ENCODE results near the gene PIGS.

The PIGS gene

GRCh38 chr17:28571361-28572122 lies at the start of gene PIGS:
Gene PIGS (minus strand): TSS chr17:28571524. CDS start chr17:28571496, 28 bp downstream.
- peak within 1 kb of the TSS; percentile 76 for H3K4me2 ChIP-seq (ENCODE audit: low read length)
- H3K9ac ChIP-seq (ENCODE audit: low read length): peak within 1 kb of the TSS; percentile 81
- H3K4me3 ChIP-seq (ENCODE audit: low read depth, low read length, poor library complexity, severe bottlenecking): peak within 1 kb of the TSS; percentile 91
- no peak for TF ChIP-seq CTCF (IDR thresholded peaks at IDR 0.05; ENCODE audit: low read length)
- TF ChIP-seq EZH2 (IDR thresholded peaks at IDR 0.05; ENCODE audit: borderline replicate concordance, low read length): no peak
- H3K79me2 ChIP-seq (ENCODE audit: insufficient read depth, low read length): peaks cover 8% of the 10 kb centered on the region
- H4K20me1 ChIP-seq (ENCODE audit: insufficient read depth, low read length): no peaks in the 10 kb centered on the region
- no peaks in the 10 kb centered on the region for H3K27me3 ChIP-seq (ENCODE audit: insufficient read depth, low read length)
- H3K4me1 ChIP-seq (ENCODE audit: insufficient read depth, low read length, severe bottlenecking): peaks cover 55% of the 10 kb centered on the region
- no peaks in the 10 kb centered on the region for H3K9me3 ChIP-seq (ENCODE audit: low read length)
- no peaks in the 10 kb centered on the region for H3F3A ChIP-seq (ENCODE audit: insufficient read depth, low read length)
- peak within 1 kb of the TSS; percentile 55 for H3K27ac ChIP-seq (ENCODE audit: low read depth, low read length, poor library complexity, severe bottlenecking)
- H2AFZ ChIP-seq (ENCODE audit: low read length): peak within 1 kb of the TSS; percentile 25; the same call in 1 of the 2 replicates
- no peaks in the 10 kb centered on the region for H3K9me2 ChIP-seq (ENCODE audit: low read depth, low read length)
- peaks cover 32% of the 10 kb centered on the region; the same call in 1 of the 2 replicates for H3K36me3 ChIP-seq (ENCODE audit: insufficient read depth, low read length)

- H3F3A ChIP-seq (ENCODE audit: insufficient read depth, low read length): no peaks in the 10 kb centered on the region
- TF ChIP-seq CTCF (IDR thresholded peaks at IDR 0.05; ENCODE audit: low read length): no peak
- TF ChIP-seq EZH2 (IDR thresholded peaks at IDR 0.05; ENCODE audit: borderline replicate concordance, low read length): no peak
- H4K20me1 ChIP-seq (ENCODE audit: insufficient read depth, low read length): no peaks in the 10 kb centered on the region
- no peak overlapping the region for H3K4me3 ChIP-seq (ENCODE audit: low read depth, low read length, poor library complexity, severe bottlenecking)
- no peak overlapping the region for H3K27ac ChIP-seq (ENCODE audit: low read depth, low read length, poor library complexity, severe bottlenecking)
- no peaks in the 10 kb centered on the region for H3K9me2 ChIP-seq (ENCODE audit: low read depth, low read length)
- no peaks in the 10 kb centered on the region for H3K9me3 ChIP-seq (ENCODE audit: low read length)
- no peak overlapping the region for H2AFZ ChIP-seq (ENCODE audit: low read length)
- H3K4me1 ChIP-seq (ENCODE audit: insufficient read depth, low read length, severe bottlenecking): no peaks in the 10 kb centered on the region
- H3K36me3 ChIP-seq (ENCODE audit: insufficient read depth, low read length): peaks cover 98% of the 10 kb centered on the region
- no peak overlapping the region for H3K4me2 ChIP-seq (ENCODE audit: low read length)
- no peaks in the 10 kb centered on the region for H3K79me2 ChIP-seq (ENCODE audit: insufficient read depth, low read length)
- no peaks in the 10 kb centered on the region for H3K27me3 ChIP-seq (ENCODE audit: insufficient read depth, low read length)
- no peak overlapping the region for H3K9ac ChIP-seq (ENCODE audit: low read length)
Observed at GRCh38 chr17:28620010-28620409, 48.7 kb upstream of the PIGS start.

- Histone ChIP-seq H3K27ac (ENCODE audit: low read depth, low read length, poor library complexity, severe bottlenecking) (no peak overlapping the region), H3K27me3 (ENCODE audit: insufficient read depth, low read length) (no peaks in the 10 kb centered on the region), H3K9me2 (ENCODE audit: low read depth, low read length) (no peaks in the 10 kb centered on the region), H3K79me2 (ENCODE audit: insufficient read depth, low read length) (no peaks in the 10 kb centered on the region), H2AFZ (ENCODE audit: low read length) (no peak overlapping the region), H3K9me3 (ENCODE audit: low read length) (no peaks in the 10 kb centered on the region), H3K9ac (ENCODE audit: low read length) (no peak overlapping the region), H3K4me2 (ENCODE audit: low read length) (no peak overlapping the region), H3K4me3 (ENCODE audit: low read depth, low read length, poor library complexity, severe bottlenecking) (no peak overlapping the region), H3F3A (ENCODE audit: insufficient read depth, low read length) (no peaks in the 10 kb centered on the region), H4K20me1 (ENCODE audit: insufficient read depth, low read length) (no peaks in the 10 kb centered on the region), H3K4me1 (ENCODE audit: insufficient read depth, low read length, severe bottlenecking) (no peaks in the 10 kb centered on the region), H3K36me3 (ENCODE audit: insufficient read depth, low read length) (peaks cover 97% of the 10 kb centered on the region)
- TF ChIP-seq EZH2 (IDR thresholded peaks at IDR 0.05; ENCODE audit: borderline replicate concordance, low read length) (no peak), CTCF (IDR thresholded peaks at IDR 0.05; ENCODE audit: low read length) (no peak)
Observed at GRCh38 chr17:28618464-28618863, 47.1 kb upstream of the PIGS start.
